GM23248 (cell line): ENCODE results near the gene STRA8. TPM values are rescaled to one million over a fixed set of nuclear protein-coding genes. Genes with fewer than 3 reads are reported as not detected.

Source experiments
- DNase-seq: peaks from one replicate; pipeline ENCODE4 v3.0.0-alpha.2; 2015
- H2AFZ ChIP-seq: fragments of 200-600 bp; sonication (generic); 2 replicates; pipeline ENCODE4 v1.6.1; 2016; ENCODE audit warnings: antibody characterized with exemption
- H3F3A ChIP-seq: fragments of 200-600 bp; sonication (generic); 2 replicates; pipeline ENCODE4 v1.6.1; 2016; ENCODE audit warnings: mild to moderate bottlenecking, antibody characterized with exemption, mixed run types; ENCODE audit not compliant: insufficient read depth
- H3K27ac ChIP-seq: fragments of 200-600 bp; sonication (generic); 2 replicates; pipeline ENCODE4 v1.5.1; 2016; ENCODE audit warnings: mild to moderate bottlenecking
- H3K27me3 ChIP-seq: fragments of 200-600 bp; sonication (generic); replicated peaks from 2 replicates; pipeline ENCODE4 v1.6.1; 2016; ENCODE audit warnings: mild to moderate bottlenecking; ENCODE audit not compliant: insufficient read depth
- H3K36me3 ChIP-seq: fragments of 200-600 bp; sonication (generic); 2 replicates; pipeline ENCODE4 v1.6.1; 2016; ENCODE audit warnings: low read depth, mild to moderate bottlenecking
- H3K4me1 ChIP-seq: fragments of 200-600 bp; sonication (generic); 2 replicates; pipeline ENCODE4 v1.6.1; 2016; ENCODE audit warnings: mild to moderate bottlenecking; ENCODE audit not compliant: insufficient read depth
- H3K4me2 ChIP-seq: fragments of 200-600 bp; sonication (generic); one replicate; pipeline ENCODE4 v1.6.1; 2016; ENCODE audit warnings: mild to moderate bottlenecking; ENCODE audit not compliant: unreplicated experiment
- H3K4me3 ChIP-seq: fragments of 200-600 bp; sonication (generic); 2 replicates; pipeline ENCODE4 v1.5.1; 2016; ENCODE audit warnings: mild to moderate bottlenecking
- H3K79me2 ChIP-seq: fragments of 200-600 bp; sonication (generic); 2 replicates; pipeline ENCODE4 v1.6.1; 2016; ENCODE audit warnings: mild to moderate bottlenecking; ENCODE audit not compliant: insufficient read depth
- H3K9ac ChIP-seq: fragments of 200-600 bp; sonication (generic); 2 replicates; pipeline ENCODE4 v1.6.1; 2016; ENCODE audit warnings: mild to moderate bottlenecking
- H3K9me2 ChIP-seq: fragments of 200-600 bp; sonication (generic); 2 replicates; pipeline ENCODE4 v1.6.1; 2016; ENCODE audit warnings: mixed run types, mild to moderate bottlenecking, moderate library complexity; ENCODE audit not compliant: insufficient read depth
- H3K9me3 ChIP-seq: fragments of 200-600 bp; sonication (generic); one replicate; pipeline ENCODE4 v1.6.1; 2017; ENCODE audit warnings: low read depth
- H4K20me1 ChIP-seq: fragments of 200-600 bp; sonication (generic); 2 replicates; pipeline ENCODE4 v1.6.0; 2016; ENCODE audit not compliant: insufficient read depth
- EZH2 ChIP-seq: fragments of 200-600 bp; sonication (generic); IDR thresholded peaks from 2 replicates; pipeline ENCODE4 v1.6.1; 2018; ENCODE audit warnings: antibody characterized with exemption, mild to moderate bottlenecking; ENCODE audit not compliant: insufficient read depth, poor library complexity, severe bottlenecking
- EZH2phosphoT487 ChIP-seq: fragments of 200-600 bp; sonication (generic); IDR thresholded peaks from 2 replicates; pipeline ENCODE4 v1.6.1; 2018; ENCODE audit warnings: antibody characterized with exemption, moderate library complexity, mild to moderate bottlenecking, low read depth; ENCODE audit not compliant: insufficient read depth
- WGBS, 2 experiments: methylation state at CpG; one replicate each; pipeline ENCODE4 v1.1.6; 2015 to 2017; ENCODE audit warnings: low lambda C conversion rate in 2 of 2, low coverage in 1 of 2; ENCODE audit errors: missing lambda C conversion rate in 2 of 2; 5-methylcytosine and 5-hydroxymethylcytosine counted together
- in situ Hi-C: fragments of 300-500 bp; cut with MboI; formaldehyde crosslinking; loops from 2 replicates; pipeline ENCODE4 v1.15.0; 2020
- polyA plus RNA-seq: library from polyadenylated mRNA; unstranded; fragments of >200 nt; fragmentation: Nextera tagmentation; extraction: Ambion mirVana; gene quantifications from 2 replicates; pipeline ENCODE4 v1.2.1, GENCODE V29; 2016
- total RNA-seq: library from RNA; depleted of rRNA; stranded (reverse); fragments of >200 nt; shearing (Covaris generic); gene quantifications from 2 replicates; pipeline ENCODE4 v1.2.3, GENCODE V29; 2014

STRA8 gene
- total and polyA plus RNA-seq, 2 experiments from 2014 or later = not detected

DNA sequence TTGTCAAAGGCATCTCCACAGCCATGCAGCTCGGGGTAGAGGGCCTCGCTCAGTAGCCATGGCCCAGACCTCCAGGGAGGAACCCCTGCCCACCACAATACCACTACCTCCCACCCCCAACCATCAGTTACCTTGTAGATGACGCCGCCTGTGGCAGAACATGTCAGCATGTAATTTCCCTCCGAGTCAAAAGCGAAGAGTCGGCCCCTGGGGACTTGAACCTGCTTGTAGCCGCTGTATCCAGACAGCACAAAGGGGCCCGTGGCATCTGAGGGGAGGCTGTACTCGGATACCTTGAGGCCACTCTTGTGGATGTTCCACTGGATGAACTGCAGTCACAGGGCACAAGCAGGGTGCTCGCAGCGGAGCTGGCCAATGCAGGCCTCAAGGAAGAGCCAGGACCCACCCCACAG lies 46.8 kb upstream of the STRA8 start:
- no peaks in the 10 kb centered on the region for H3F3A ChIP-seq
- no peak for DNase-seq
- peaks cover 5% of the 10 kb centered on the region for H3K36me3 ChIP-seq
- no peaks in the 10 kb centered on the region for H3K4me1 ChIP-seq
- H4K20me1 ChIP-seq = no peaks in the 10 kb centered on the region
- in situ Hi-C loops = loop anchor here (25.0 kb wide), 1 partner anchor 525 kb away; no protein-coding TSS in a partner anchor
- H3K27me3 ChIP-seq = no peaks in the 10 kb centered on the region
- no peak overlapping the region for H3K9ac ChIP-seq
- no peak for TF ChIP-seq EZH2phosphoT487
- TF ChIP-seq EZH2 = no peak
- H3K27ac ChIP-seq = no peak overlapping the region
- 87 to 88% methylated on average over 12 of the region's 12 CpGs for WGBS, 2 experiments
- no peak overlapping the region for H2AFZ ChIP-seq
- H3K4me3 ChIP-seq = no peak overlapping the region
- H3K4me2 ChIP-seq = no peak overlapping the region
- no peaks in the 10 kb centered on the region for H3K9me2 ChIP-seq
- H3K9me3 ChIP-seq = no peaks in the 10 kb centered on the region
- no peaks in the 10 kb centered on the region for H3K79me2 ChIP-seq

DNA sequence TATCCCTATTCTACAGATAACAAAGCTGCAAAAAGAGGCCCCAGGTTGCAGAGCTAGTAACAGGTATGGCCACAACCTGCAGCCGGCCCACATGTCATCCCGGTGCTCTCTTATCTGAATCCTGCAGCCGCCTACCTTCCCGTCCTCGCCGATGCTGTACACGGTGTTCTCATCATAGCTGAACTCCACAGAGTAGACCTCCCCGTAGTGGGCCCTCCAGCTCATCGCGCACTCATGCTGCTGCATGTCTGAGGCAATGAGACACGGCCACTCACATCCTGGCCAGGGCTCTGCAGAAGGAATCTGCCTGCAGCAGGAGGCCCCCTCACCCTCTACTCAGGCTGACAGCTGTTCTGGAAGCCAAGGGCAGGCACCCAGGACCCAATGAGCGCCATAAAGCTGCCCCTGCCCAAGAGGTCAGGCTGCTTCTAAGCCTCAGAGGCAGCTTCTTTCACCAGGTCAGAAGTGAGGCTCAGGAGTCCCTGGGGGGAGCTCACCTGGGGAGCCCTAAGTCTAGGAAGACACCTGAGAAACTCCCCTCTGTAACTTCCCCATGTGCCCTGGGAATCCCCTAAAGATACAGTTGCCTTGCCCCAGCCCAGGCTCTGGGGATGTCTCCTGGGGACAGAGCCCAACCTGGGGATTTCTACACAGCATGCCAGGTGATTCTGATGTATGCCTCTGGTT lies 45.2 kb upstream of the STRA8 start:
- peaks cover 5% of the 10 kb centered on the region; the same call in 1 of the 2 replicates for H3K4me1 ChIP-seq
- WGBS, 2 experiments = 96% methylated on average over 12 of the region's 12 CpGs
- peaks cover 4% of the 10 kb centered on the region; the same call in 1 of the 2 replicates for H3K36me3 ChIP-seq

GRCh38 chr7:135189221-135189662 lies 44.4 kb upstream of the STRA8 start:
- H3K27ac ChIP-seq = no peak overlapping the region
- no peak for TF ChIP-seq EZH2
- TF ChIP-seq EZH2phosphoT487 = no peak
- H3K4me3 ChIP-seq = no peak overlapping the region
- in situ Hi-C loops = loop anchor here (25.0 kb wide), 1 partner anchor 527 kb away; no protein-coding TSS in a partner anchor
- no peak overlapping the region for H3K9ac ChIP-seq
- H2AFZ ChIP-seq = no peak overlapping the region
- H3K9me2 ChIP-seq = no peaks in the 10 kb centered on the region
- WGBS, 2 experiments = 95 to 98% methylated on average over 6 of the region's 6 CpGs
- no peaks in the 10 kb centered on the region for H3F3A ChIP-seq
- no peak overlapping the region for H3K4me2 ChIP-seq
- peaks cover 10% of the 10 kb centered on the region; the same call in 1 of the 2 replicates for H3K4me1 ChIP-seq
- H4K20me1 ChIP-seq = no peaks in the 10 kb centered on the region
- H3K9me3 ChIP-seq = no peaks in the 10 kb centered on the region
- H3K79me2 ChIP-seq = no peaks in the 10 kb centered on the region
- no peaks in the 10 kb centered on the region for H3K27me3 ChIP-seq
- peaks cover 4% of the 10 kb centered on the region; the same call in 1 of the 2 replicates for H3K36me3 ChIP-seq
- DNase-seq = no peak

More for the DNA sequence above, 45.2 kb upstream of the STRA8 start:
- Histone ChIP-seq H3K9me2 (no peaks in the 10 kb centered on the region), H3K9me3 (no peaks in the 10 kb centered on the region), H3K27me3 (no peaks in the 10 kb centered on the region), H3K4me3 (no peak overlapping the region), H3K79me2 (no peaks in the 10 kb centered on the region), H3K4me2 (no peak overlapping the region), H3F3A (no peaks in the 10 kb centered on the region), H2AFZ (no peak overlapping the region), H3K9ac (no peak overlapping the region), H4K20me1 (no peaks in the 10 kb centered on the region), H3K27ac (no peak overlapping the region)
- no peak for DNase-seq
- in situ Hi-C loops = loop anchor here (25.0 kb wide), 1 partner anchor 526 kb away; no protein-coding TSS in a partner anchor
- TF ChIP-seq EZH2phosphoT487 (no peak), EZH2 (no peak)

GRCh38 chr7:135189961-135190360 lies 43.7 kb upstream of the STRA8 start:
- TF ChIP-seq EZH2phosphoT487 = no peak
- TF ChIP-seq EZH2 = no peak
- peak; percentile 20 for DNase-seq
- Histone ChIP-seq H3K4me3 (no peak overlapping the region), H3K79me2 (no peaks in the 10 kb centered on the region), H3K36me3 (peaks cover 4% of the 10 kb centered on the region; the same call in 1 of the 2 replicates), H3F3A (no peaks in the 10 kb centered on the region), H4K20me1 (no peaks in the 10 kb centered on the region), H3K4me1 (peaks cover 14% of the 10 kb centered on the region; the same call in 1 of the 2 replicates), H2AFZ (no peak overlapping the region), H3K27me3 (no peaks in the 10 kb centered on the region), H3K9ac (no peak overlapping the region), H3K4me2 (no peak overlapping the region), H3K9me2 (no peaks in the 10 kb centered on the region), H3K9me3 (no peaks in the 10 kb centered on the region), H3K27ac (no peak overlapping the region)
- in situ Hi-C loops = loop anchor here (25.0 kb wide), 1 partner anchor 528 kb away; no protein-coding TSS in a partner anchor
- 69 to 74% methylated on average over 4 of the region's 4 CpGs for WGBS, 2 experiments
